ENCODE measurements around the gene USP36.

GRCh38 chr17:78767806-78768205 is 72.8 kb downstream of the USP36 start:
- TF ChIP-seq, protein P1, sequence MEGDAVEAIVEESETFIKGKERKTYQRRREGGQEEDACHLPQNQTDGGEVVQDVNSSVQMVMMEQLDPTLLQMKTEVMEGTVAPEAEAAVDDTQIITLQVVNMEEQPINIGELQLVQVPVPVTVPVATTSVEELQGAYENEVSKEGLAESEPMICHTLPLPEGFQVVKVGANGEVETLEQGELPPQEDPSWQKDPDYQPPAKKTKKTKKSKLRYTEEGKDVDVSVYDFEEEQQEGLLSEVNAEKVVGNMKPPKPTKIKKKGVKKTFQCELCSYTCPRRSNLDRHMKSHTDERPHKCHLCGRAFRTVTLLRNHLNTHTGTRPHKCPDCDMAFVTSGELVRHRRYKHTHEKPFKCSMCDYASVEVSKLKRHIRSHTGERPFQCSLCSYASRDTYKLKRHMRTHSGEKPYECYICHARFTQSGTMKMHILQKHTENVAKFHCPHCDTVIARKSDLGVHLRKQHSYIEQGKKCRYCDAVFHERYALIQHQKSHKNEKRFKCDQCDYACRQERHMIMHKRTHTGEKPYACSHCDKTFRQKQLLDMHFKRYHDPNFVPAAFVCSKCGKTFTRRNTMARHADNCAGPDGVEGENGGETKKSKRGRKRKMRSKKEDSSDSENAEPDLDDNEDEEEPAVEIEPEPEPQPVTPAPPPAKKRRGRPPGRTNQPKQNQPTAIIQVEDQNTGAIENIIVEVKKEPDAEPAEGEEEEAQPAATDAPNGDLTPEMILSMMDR (IDR thresholded peaks at IDR 0.05), result no peak
- TF ChIP-seq CREB1 (CRISPR knock-in tag; IDR thresholded peaks at IDR 0.05) (no peak), ZNF232 (CRISPR knock-in tag; IDR thresholded peaks at IDR 0.05) (no peak), SMAD3 (CRISPR knock-in tag; IDR thresholded peaks at IDR 0.05; ENCODE audit: borderline replicate concordance) (no peak), TEAD4 (CRISPR knock-in tag; IDR thresholded peaks at IDR 0.05) (no peak), ZNF416 (CRISPR knock-in tag; IDR thresholded peaks at IDR 0.05) (no peak), NFYB (CRISPR knock-in tag; conservative IDR thresholded peaks at IDR 0.05; ENCODE audit: low read depth) (no peak), ATF3 (CRISPR knock-in tag; conservative IDR thresholded peaks at IDR 0.05) (no peak)
- TF ChIP-seq, protein P2, sequence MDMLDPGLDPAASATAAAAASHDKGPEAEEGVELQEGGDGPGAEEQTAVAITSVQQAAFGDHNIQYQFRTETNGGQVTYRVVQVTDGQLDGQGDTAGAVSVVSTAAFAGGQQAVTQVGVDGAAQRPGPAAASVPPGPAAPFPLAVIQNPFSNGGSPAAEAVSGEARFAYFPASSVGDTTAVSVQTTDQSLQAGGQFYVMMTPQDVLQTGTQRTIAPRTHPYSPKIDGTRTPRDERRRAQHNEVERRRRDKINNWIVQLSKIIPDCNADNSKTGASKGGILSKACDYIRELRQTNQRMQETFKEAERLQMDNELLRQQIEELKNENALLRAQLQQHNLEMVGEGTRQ (CRISPR knock-in tag; IDR thresholded peaks at IDR 0.05), result no peak
